Measurements from ENCODE around the gene UQCC2. TPM values are rescaled to one million over a fixed set of nuclear protein-coding genes. Genes with fewer than 3 reads are reported as not detected.

Gene UQCC2
- polyA plus RNA-seq, 1 donor from 2014 or later, result 45.2 TPM

- Mint-ChIP-seq H3K4me1 (peaks cover 0 to 2% (median 0%) of the 10 kb centered on the region in 3 donors), H3K9me3 (no peaks in the 10 kb centered on the region), H3K27me3 (no peaks in the 10 kb centered on the region), H3K36me3 (peaks cover 5% of the 10 kb centered on the region), H3K4me3 (no peak overlapping the region), H3K27ac (peak overlapping the region in 1 of 3 donors; percentile 18)
Observed at GRCh38 chr6:33678233-33678931, 33.1 kb downstream of the UQCC2 start.

- Mint-ChIP-seq H3K36me3 (peaks cover 5% of the 10 kb centered on the region), H3K27ac (peak overlapping the region in 2 of 3 donors; percentile 18 to 19), H3K9me3 (no peaks in the 10 kb centered on the region), H3K4me1 (peaks cover 0 to 2% (median 0%) of the 10 kb centered on the region in 3 donors), H3K27me3 (no peaks in the 10 kb centered on the region), H3K4me3 (no peak overlapping the region)
Observed at GRCh38 chr6:33677689-33678088, 33.8 kb downstream of the UQCC2 start.

GRCh38 chr6:33677143-33677660 lies 34.3 kb downstream of the UQCC2 start:
- Mint-ChIP-seq H3K4me1 (peaks cover 0 to 2% (median 0%) of the 10 kb centered on the region in 3 donors), H3K27ac (no peak overlapping the region), H3K4me3 (no peak overlapping the region), H3K27me3 (no peaks in the 10 kb centered on the region), H3K36me3 (peaks cover 5% of the 10 kb centered on the region), H3K9me3 (no peaks in the 10 kb centered on the region)

GRCh38 chr6:33676416-33677142 lies 34.9 kb downstream of the UQCC2 start:
- Mint-ChIP-seq H3K27ac (peak overlapping the region in 2 of 3 donors; percentile 23 to 57), H3K4me3 (no peak overlapping the region), H3K36me3 (peaks cover 5% of the 10 kb centered on the region), H3K9me3 (no peaks in the 10 kb centered on the region), H3K4me1 (peaks cover 0 to 2% (median 0%) of the 10 kb centered on the region in 3 donors), H3K27me3 (no peaks in the 10 kb centered on the region)

- Mint-ChIP-seq H3K4me1 (peaks cover 0 to 2% (median 0%) of the 10 kb centered on the region in 3 donors), H3K27me3 (no peaks in the 10 kb centered on the region), H3K4me3 (no peak overlapping the region), H3K36me3 (peaks cover 5% of the 10 kb centered on the region), H3K9me3 (no peaks in the 10 kb centered on the region), H3K27ac (peak overlapping the region in 1 of 3 donors; percentile 57)
Observed at GRCh38 chr6:33675968-33676367, 35.5 kb downstream of the UQCC2 start.

- Mint-ChIP-seq H3K4me3 (no peak overlapping the region), H3K27me3 (no peaks in the 10 kb centered on the region)
Observed at GRCh38 chr6:33673851-33674250, 37.6 kb downstream of the UQCC2 start.

GRCh38 chr6:33672808-33673207 lies 38.7 kb downstream of the UQCC2 start:
- no peak overlapping the region for H3K27ac Mint-ChIP-seq
- peaks cover 0 to 17% (median 12%) of the 10 kb centered on the region in 3 donors for H3K4me1 Mint-ChIP-seq
- no peak overlapping the region for H3K4me3 Mint-ChIP-seq
- peaks cover 14% of the 10 kb centered on the region for H3K36me3 Mint-ChIP-seq
- no peaks in the 10 kb centered on the region for H3K9me3 Mint-ChIP-seq
- no peaks in the 10 kb centered on the region for H3K27me3 Mint-ChIP-seq

More at GRCh38 chr6:33673851-33674250, 37.6 kb downstream of the UQCC2 start:
- H3K4me1 Mint-ChIP-seq, result peaks cover 0 to 10% (median 6%) of the 10 kb centered on the region in 3 donors
- peaks cover 8% of the 10 kb centered on the region for H3K36me3 Mint-ChIP-seq
- no peaks in the 10 kb centered on the region for H3K9me3 Mint-ChIP-seq
- peak overlapping the region in 1 of 3 donors; percentile 66 for H3K27ac Mint-ChIP-seq

GRCh38 chr6:33671744-33672072 lies 39.8 kb downstream of the UQCC2 start:
- H3K27ac Mint-ChIP-seq, result no peak overlapping the region
- peaks cover 14% of the 10 kb centered on the region for H3K36me3 Mint-ChIP-seq
- H3K9me3 Mint-ChIP-seq, result no peaks in the 10 kb centered on the region
- H3K4me3 Mint-ChIP-seq, result no peak overlapping the region
- H3K27me3 Mint-ChIP-seq, result no peaks in the 10 kb centered on the region
- H3K4me1 Mint-ChIP-seq, result peaks cover 0 to 17% (median 12%) of the 10 kb centered on the region in 3 donors

GRCh38 chr6:33670971-33671743 lies 40.3 kb downstream of the UQCC2 start:
- H3K27me3 Mint-ChIP-seq, result no peaks in the 10 kb centered on the region
- no peak overlapping the region for H3K4me3 Mint-ChIP-seq
- no peak overlapping the region for H3K27ac Mint-ChIP-seq
- peaks cover 0 to 17% (median 12%) of the 10 kb centered on the region in 3 donors for H3K4me1 Mint-ChIP-seq
- peaks cover 14% of the 10 kb centered on the region for H3K36me3 Mint-ChIP-seq
- H3K9me3 Mint-ChIP-seq, result no peaks in the 10 kb centered on the region

GRCh38 chr6:33670086-33670660 lies 41.3 kb downstream of the UQCC2 start:
- Mint-ChIP-seq H3K27me3 (no peaks in the 10 kb centered on the region), H3K4me3 (peak overlapping the region in 1 of 4 donors; percentile 39), H3K9me3 (no peaks in the 10 kb centered on the region), H3K36me3 (peaks cover 14% of the 10 kb centered on the region), H3K27ac (no peak overlapping the region), H3K4me1 (peaks cover 0 to 17% (median 12%) of the 10 kb centered on the region in 3 donors)

- Mint-ChIP-seq H3K36me3 (peaks cover 12% of the 10 kb centered on the region), H3K9me3 (no peaks in the 10 kb centered on the region), H3K27me3 (no peaks in the 10 kb centered on the region), H3K4me3 (peak overlapping the region in 1 of 4 donors; percentile 49), H3K4me1 (peaks cover 0 to 17% (median 12%) of the 10 kb centered on the region in 3 donors), H3K27ac (peak overlapping the region in 2 of 3 donors; percentile 32 to 92)
Observed at GRCh38 chr6:33668914-33669313, 42.6 kb downstream of the UQCC2 start.

GRCh38 chr6:33668328-33668727 lies 43.2 kb downstream of the UQCC2 start:
- H3K4me1 Mint-ChIP-seq, result peaks cover 0 to 15% (median 12%) of the 10 kb centered on the region in 3 donors
- peak overlapping the region; percentile 32 to 92 (median 84) for H3K27ac Mint-ChIP-seq
- no peaks in the 10 kb centered on the region for H3K9me3 Mint-ChIP-seq
- peaks cover 12% of the 10 kb centered on the region for H3K36me3 Mint-ChIP-seq
- peak overlapping the region in 1 of 4 donors; percentile 22 for H3K4me3 Mint-ChIP-seq
- no peaks in the 10 kb centered on the region for H3K27me3 Mint-ChIP-seq

- no peak overlapping the region for H3K4me3 Mint-ChIP-seq
- H3K36me3 Mint-ChIP-seq, result peaks cover 12% of the 10 kb centered on the region
- H3K4me1 Mint-ChIP-seq, result peaks cover 0 to 15% (median 12%) of the 10 kb centered on the region in 3 donors
- peak overlapping the region in 1 of 3 donors; percentile 84 for H3K27ac Mint-ChIP-seq
- no peaks in the 10 kb centered on the region for H3K9me3 Mint-ChIP-seq
- no peaks in the 10 kb centered on the region for H3K27me3 Mint-ChIP-seq
Observed at GRCh38 chr6:33667776-33668175, 43.7 kb downstream of the UQCC2 start.

- H3K4me3 Mint-ChIP-seq, result no peak overlapping the region
- H3K36me3 Mint-ChIP-seq, result peaks cover 12% of the 10 kb centered on the region
- H3K4me1 Mint-ChIP-seq, result peaks cover 0 to 15% (median 12%) of the 10 kb centered on the region in 3 donors
Observed at GRCh38 chr6:33667072-33667471, 44.4 kb downstream of the UQCC2 start.

More at GRCh38 chr6:33667072-33667471, 44.4 kb downstream of the UQCC2 start:
- H3K27ac Mint-ChIP-seq, result peak overlapping the region in 1 of 3 donors; percentile 13
- no peaks in the 10 kb centered on the region for H3K27me3 Mint-ChIP-seq
- H3K9me3 Mint-ChIP-seq, result no peaks in the 10 kb centered on the region

Data from IgD-negative memory B cell (primary cell).